Measurements from ENCODE around the gene BABAM2.
A peak's percentile ranks its signal among the peaks of the same experiment; 100 is the strongest.

BABAM2 gene

GRCh38 chr2:28161466-28161865, 270.9 kb downstream of the BABAM2 start:
- peak; percentile 45 to 49 for DNase-seq (ENCODE audit: low read depth in 2 of 2)

GRCh38 chr2:28162564-28162963, 272.0 kb downstream of the BABAM2 start:
- no peak for DNase-seq (ENCODE audit: low read depth in 2 of 2)

- DNase-seq (ENCODE audit: low read depth in 2 of 2) = no peak
Measured at GRCh38 chr2:28163028-28163427, 272.5 kb downstream of the BABAM2 start.

GRCh38 chr2:28163627-28164279, 273.2 kb downstream of the BABAM2 start:
- DNase-seq (ENCODE audit: low read depth in 2 of 2) = no peak

- peak; percentile 39 to 42 for DNase-seq (ENCODE audit: low read depth in 2 of 2)
Measured at GRCh38 chr2:28164280-28164801, 273.8 kb downstream of the BABAM2 start.

DNA sequence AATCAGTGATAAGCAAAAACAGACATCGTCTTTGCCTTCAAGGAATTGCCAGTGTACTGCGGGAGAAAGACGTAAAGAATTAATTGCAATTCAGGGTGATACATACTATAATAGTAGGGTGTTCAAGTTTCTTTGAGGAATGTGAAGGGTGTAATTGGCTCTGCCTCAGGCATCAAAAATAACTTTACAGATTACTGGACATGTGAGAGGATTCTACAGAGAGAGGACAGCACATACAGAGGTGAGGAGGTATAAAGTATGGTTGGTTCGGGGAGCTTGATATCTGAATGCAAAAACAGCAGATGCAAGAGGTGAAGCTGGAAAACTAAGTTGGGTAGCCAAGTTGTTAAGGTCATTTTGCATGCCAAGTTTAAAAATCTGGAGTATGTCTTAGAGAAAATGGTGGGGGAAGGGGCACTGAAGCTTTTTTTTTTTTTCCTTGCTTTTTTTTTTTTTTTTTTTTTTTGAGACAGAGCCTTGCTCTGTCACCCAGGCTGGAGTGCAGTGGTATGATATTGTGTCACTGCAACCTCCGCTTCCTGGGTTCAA, 274.6 kb downstream of the BABAM2 start:
- DNase-seq (ENCODE audit: low read depth in 2 of 2) = no peak

GRCh38 chr2:28166956-28167355, 276.4 kb downstream of the BABAM2 start:
- peak; percentile 53 to 60 for DNase-seq (ENCODE audit: low read depth in 2 of 2)

GRCh38 chr2:28168376-28168775, 277.8 kb downstream of the BABAM2 start:
- DNase-seq (ENCODE audit: low read depth in 2 of 2) = no peak

DNA sequence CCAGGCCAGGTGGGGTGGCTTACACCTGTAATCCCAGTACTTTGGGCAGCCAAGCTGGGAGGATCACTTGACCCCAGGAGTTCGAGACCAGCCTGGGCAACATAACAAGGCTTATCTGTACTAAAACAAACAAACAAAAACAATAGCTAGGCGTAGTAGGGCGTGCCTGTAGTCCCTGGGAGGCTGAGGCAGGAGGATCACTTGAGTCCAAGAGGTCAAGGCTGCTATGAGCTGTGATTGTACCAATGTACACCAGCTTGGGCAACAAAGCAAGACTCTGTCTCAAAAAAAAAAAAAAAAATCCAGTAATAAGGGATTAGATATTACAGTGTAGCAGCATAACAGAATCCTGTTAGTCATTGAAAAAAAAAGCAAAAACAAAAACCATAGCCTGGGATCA, 279.0 kb downstream of the BABAM2 start:
- DNase-seq (ENCODE audit: low read depth in 2 of 2) = no peak

- DNase-seq (ENCODE audit: low read depth in 2 of 2) = no peak
Measured at GRCh38 chr2:28172114-28172898, 281.8 kb downstream of the BABAM2 start.

GRCh38 chr2:28173377-28173776, 282.8 kb downstream of the BABAM2 start:
- no peak for DNase-seq (ENCODE audit: low read depth in 2 of 2)

- DNase-seq (ENCODE audit: low read depth in 2 of 2) = no peak
Measured at GRCh38 chr2:28174211-28174610, 283.7 kb downstream of the BABAM2 start.

GRCh38 chr2:28175028-28175427, 284.5 kb downstream of the BABAM2 start:
- DNase-seq (ENCODE audit: low read depth in 2 of 2) = no peak

DNA sequence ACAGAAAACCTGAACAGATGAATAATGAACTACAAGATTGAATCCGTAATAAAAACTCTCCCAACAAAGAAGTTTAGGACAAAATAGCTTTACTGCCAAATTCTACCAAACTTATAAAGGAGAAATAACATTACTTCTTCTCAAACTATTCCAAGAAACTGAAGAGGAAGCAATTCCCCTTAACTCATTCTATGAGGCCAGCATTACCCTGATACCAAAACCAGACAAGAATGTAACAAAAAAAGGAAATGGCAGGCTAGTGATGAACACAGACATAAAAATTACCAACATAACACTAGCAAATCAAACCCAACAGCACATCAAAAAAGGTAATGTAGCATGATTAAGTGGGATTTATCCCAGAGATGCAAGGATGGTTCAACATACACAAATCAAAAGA, 288.4 kb downstream of the BABAM2 start:
- DNase-seq (ENCODE audit: low read depth in 2 of 2) = no peak

DNA sequence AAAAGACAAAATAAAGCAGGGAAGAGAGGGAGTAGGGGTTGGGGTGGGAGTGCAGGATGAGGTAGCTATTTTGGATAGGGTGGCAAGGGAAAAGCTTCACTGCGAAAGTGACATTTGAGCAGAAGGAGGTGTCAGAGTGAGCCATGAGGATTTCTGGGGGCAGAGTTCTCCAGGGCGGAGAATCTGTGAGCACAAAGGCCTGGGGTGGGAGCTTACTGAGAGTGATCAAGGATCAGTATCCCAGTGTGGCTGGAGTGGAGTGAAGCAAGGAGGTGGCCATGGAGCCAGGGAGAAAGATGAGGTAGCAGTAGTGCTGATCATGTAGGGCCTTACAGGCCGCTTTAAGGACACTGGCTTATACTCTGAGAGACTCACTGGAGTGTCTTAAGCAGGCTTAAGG, 291.3 kb downstream of the BABAM2 start:
- no peak for DNase-seq (ENCODE audit: low read depth in 2 of 2)

DNA sequence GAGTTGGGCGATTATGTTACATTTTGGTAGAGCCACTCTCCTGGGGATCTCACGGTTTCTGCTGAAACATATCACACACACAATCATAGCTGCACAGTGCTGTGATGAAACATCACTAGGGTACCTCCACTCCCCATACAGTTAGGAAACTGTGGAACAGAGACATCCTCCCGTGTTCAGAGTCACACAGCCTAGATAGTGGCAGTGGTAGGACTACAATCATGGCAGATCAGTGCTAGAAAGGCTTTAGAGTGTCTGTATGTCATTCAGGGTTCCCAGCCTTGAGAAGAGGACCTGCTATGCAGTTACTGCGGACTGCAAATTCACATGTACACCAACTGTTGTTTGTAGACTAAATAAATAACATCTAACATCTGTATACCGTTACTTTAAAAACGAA, 291.8 kb downstream of the BABAM2 start:
- DNase-seq (ENCODE audit: low read depth in 2 of 2) = no peak

- no peak for DNase-seq (ENCODE audit: low read depth in 2 of 2)
Measured at GRCh38 chr2:28185153-28185552, 294.6 kb downstream of the BABAM2 start.

GRCh38 chr2:28185891-28186290, 295.4 kb downstream of the BABAM2 start:
- peak; percentile 56 to 62 for DNase-seq (ENCODE audit: low read depth in 2 of 2)

- no peak for DNase-seq (ENCODE audit: low read depth in 2 of 2)
Measured at GRCh38 chr2:28187186-28187585, 296.7 kb downstream of the BABAM2 start.

DNA sequence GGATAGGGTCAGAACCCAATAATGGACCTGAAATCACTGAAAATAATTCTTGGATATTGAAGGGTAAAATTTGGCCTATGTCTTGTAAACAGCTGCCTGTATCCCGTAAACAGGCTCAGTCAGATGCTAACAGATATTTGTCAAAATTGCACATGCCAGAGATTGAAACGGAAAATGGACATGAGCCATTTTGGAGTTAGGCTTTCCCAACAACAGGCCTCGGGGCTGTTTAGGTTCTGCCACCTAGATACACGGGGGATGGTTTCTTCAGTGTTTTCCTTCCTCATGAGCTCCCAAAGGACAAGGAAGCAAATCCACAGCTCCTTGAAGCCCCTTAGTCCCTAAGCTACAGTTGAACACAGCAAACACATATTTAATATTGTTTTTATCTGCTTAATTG, 297.9 kb downstream of the BABAM2 start:
- DNase-seq (ENCODE audit: low read depth in 2 of 2) = no peak

DNA sequence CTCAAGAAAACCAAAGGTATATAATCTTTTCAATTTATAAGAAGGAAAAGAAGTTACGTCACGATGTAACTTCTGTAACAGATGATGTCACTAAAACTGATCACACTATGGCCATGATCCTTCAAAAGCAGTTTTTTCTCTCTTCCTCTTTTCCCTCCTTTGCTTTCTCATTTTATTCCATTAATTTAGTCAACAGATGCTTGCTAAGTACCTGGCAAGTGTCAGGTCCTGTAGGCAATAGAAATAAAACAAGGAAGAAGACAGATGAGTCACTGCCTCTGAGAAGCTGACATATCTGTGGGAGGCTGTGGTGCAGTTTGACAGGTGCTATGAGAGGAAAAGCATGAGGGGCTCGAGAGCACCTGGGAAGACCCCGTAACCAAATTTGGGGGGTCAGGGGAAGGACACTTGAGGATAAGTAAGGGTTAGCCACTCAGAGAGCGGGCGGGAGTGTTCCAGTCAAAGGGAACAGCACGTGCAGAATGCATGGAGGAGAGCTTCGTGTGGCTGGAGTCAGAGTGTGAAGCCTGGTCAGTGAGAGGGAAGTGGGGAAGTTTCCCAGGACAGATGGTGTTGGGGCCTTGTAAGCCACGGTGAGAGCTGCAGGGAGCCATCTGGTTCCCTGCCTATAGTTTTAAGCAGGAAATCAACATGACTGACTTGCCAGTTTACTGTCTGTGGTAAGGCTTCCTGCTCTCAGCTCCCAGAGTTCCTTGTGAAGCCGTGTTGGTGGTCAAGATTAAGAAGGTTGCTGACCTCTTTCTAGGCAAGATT, 303.3 kb downstream of the BABAM2 start:
- no peak for DNase-seq (ENCODE audit: low read depth in 2 of 2)

Data from fibroblast of skin of left biceps (primary cell).